IPS-18c (cell line): ENCODE data around the gene RNASE4.
"Not testable (repeated sequence)": the region's sequence is repeated elsewhere in the genome, so short reads cannot be mapped to it uniquely, and the experiment has no call there.

Source experiments
- H3K4me3 ChIP-seq: 2 replicates; pipeline ENCODE4 v1.7.0; 2013; ENCODE audit warnings: low read depth, mild to moderate bottlenecking, low read length, moderate library complexity; ENCODE audit not compliant: insufficient read depth
- H3K9me3 ChIP-seq: one replicate; pipeline ENCODE4 v1.6.1; 2013; ENCODE audit warnings: mild to moderate bottlenecking, low read length, moderate library complexity; ENCODE audit not compliant: control insufficient read depth, insufficient read depth

The RNASE4 gene

GRCh38 chr14:20687362-20688166 is 3.2 kb downstream of the RNASE4 start:
- Histone ChIP-seq H3K9me3 (no peaks in the 10 kb centered on the region), H3K4me3 (no peak overlapping the region)

GRCh38 chr14:20688167-20688839 is 3.9 kb downstream of the RNASE4 start, which contains the start of gene ANG:
Gene ANG, plus strand, starts transcription at chr14:20688764. Its CDS starts 4,801 bp downstream, at chr14:20693565.
- Histone ChIP-seq H3K9me3 (no peaks in the 10 kb centered on the region), H3K4me3 (no peak within 1 kb of the TSS)

GRCh38 chr14:20690848-20691640 is 6.7 kb downstream of the RNASE4 start:
- Histone ChIP-seq H3K4me3 (no peak overlapping the region), H3K9me3 (no peaks in the 10 kb centered on the region)

- Histone ChIP-seq H3K9me3 (no peaks in the 10 kb centered on the region), H3K4me3 (no peak overlapping the region)
Observed at GRCh38 chr14:20692116-20692751, 7.9 kb downstream of the RNASE4 start.

- Histone ChIP-seq H3K4me3 (no peak overlapping the region), H3K9me3 (no peaks in the 10 kb centered on the region)
Observed at GRCh38 chr14:20696764-20697163, 12.4 kb downstream of the RNASE4 start.

- no peak overlapping the region for H3K4me3 ChIP-seq
- no peaks in the 10 kb centered on the region for H3K9me3 ChIP-seq
Observed at GRCh38 chr14:20697273-20698017, 13.1 kb downstream of the RNASE4 start.

- no peak overlapping the region for H3K4me3 ChIP-seq
- no peaks in the 10 kb centered on the region for H3K9me3 ChIP-seq
Observed at GRCh38 chr14:20698018-20698329, 13.6 kb downstream of the RNASE4 start.

- H3K4me3 ChIP-seq: no peak overlapping the region
- no peaks in the 10 kb centered on the region for H3K9me3 ChIP-seq
Observed at GRCh38 chr14:20698934-20699333, 14.6 kb downstream of the RNASE4 start.

- Histone ChIP-seq H3K4me3 (no peak overlapping the region), H3K9me3 (peaks cover 3% of the 10 kb centered on the region)
Observed at GRCh38 chr14:20699931-20700330, 15.6 kb downstream of the RNASE4 start.

- H3K9me3 ChIP-seq, H3K4me3 ChIP-seq: not testable (repeated sequence)
Observed at GRCh38 chr14:20700965-20701364, 16.6 kb downstream of the RNASE4 start.

- Histone ChIP-seq H3K9me3 (peaks cover 12% of the 10 kb centered on the region), H3K4me3 (no peak overlapping the region)
Observed at GRCh38 chr14:20706657-20707355, 22.4 kb downstream of the RNASE4 start.

- H3K4me3 ChIP-seq: no peak overlapping the region
Observed at GRCh38 chr14:20707622-20708021, 23.3 kb downstream of the RNASE4 start.

GRCh38 chr14:20711261-20711660 is 26.9 kb downstream of the RNASE4 start:
- peaks cover 3% of the 10 kb centered on the region for H3K9me3 ChIP-seq
- no peak overlapping the region for H3K4me3 ChIP-seq

More at GRCh38 chr14:20707622-20708021, 23.3 kb downstream of the RNASE4 start:
- peaks cover 12% of the 10 kb centered on the region for H3K9me3 ChIP-seq

GRCh38 chr14:20711685-20712084 is 27.3 kb downstream of the RNASE4 start:
- no peak overlapping the region for H3K4me3 ChIP-seq
- H3K9me3 ChIP-seq: no peaks in the 10 kb centered on the region

GRCh38 chr14:20712904-20713303 is 28.5 kb downstream of the RNASE4 start:
- no peak overlapping the region for H3K4me3 ChIP-seq
- H3K9me3 ChIP-seq: no peaks in the 10 kb centered on the region

- Histone ChIP-seq H3K9me3 (no peaks in the 10 kb centered on the region), H3K4me3 (no peak overlapping the region)
Observed at GRCh38 chr14:20714593-20715250, 30.4 kb downstream of the RNASE4 start.
